GM12801 (cell line): ENCODE data around the gene PDE6B.

Experiments used
- CTCF ChIP-seq: IDR thresholded peaks from one replicate; pipeline ENCODE4 v1.5.1; 2011; ENCODE audit warnings: control low read depth; ENCODE audit not compliant: insufficient read length; ENCODE audit errors: extremely low read depth

PDE6B gene

GRCh38 chr4:689723-690122 lies 64.3 kb downstream of the PDE6B start:
- TF ChIP-seq CTCF, result no peak

GRCh38 chr4:692771-693554 lies 67.6 kb downstream of the PDE6B start:
- TF ChIP-seq CTCF, result no peak

- TF ChIP-seq CTCF, result no peak
Observed at GRCh38 chr4:699816-700580, 74.6 kb downstream of the PDE6B start.

- TF ChIP-seq CTCF, result no peak
Observed at GRCh38 chr4:700587-701264, 75.4 kb downstream of the PDE6B start.

GRCh38 chr4:702618-703048 lies 77.3 kb downstream of the PDE6B start:
- no peak for TF ChIP-seq CTCF

- no peak for TF ChIP-seq CTCF
Observed at GRCh38 chr4:703336-704197, 78.2 kb downstream of the PDE6B start.
